Pons (tissue), 1 donor: ENCODE measurements around the gene SRC.

ENCODE experiments used
- DNase-seq: peaks from one replicate; pipeline ENCODE4 v3.0.0-alpha.2; 2016; ENCODE audit warnings: low spot score

SRC gene

DNA sequence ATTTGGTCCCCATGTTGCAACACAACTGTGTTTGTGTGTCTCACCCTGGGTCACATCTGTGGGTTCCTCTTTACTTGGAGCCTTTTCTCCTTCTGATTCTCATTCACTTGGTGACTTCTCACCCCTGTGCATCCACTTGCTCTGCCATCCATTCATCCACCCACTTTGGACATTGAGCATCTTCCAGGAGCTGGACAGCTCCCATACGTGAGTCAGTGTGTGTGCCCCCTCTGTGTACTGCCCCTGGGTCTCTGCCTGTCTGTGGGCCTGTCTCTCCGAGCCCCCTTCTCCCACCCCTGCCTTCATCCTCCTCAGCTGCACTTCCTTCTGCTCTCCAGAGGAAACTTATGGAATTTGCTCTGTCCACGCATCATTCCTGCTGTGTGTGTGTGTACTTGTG lies 107.3 kb downstream of the SRC start:
- DNase-seq = no peak

DNA sequence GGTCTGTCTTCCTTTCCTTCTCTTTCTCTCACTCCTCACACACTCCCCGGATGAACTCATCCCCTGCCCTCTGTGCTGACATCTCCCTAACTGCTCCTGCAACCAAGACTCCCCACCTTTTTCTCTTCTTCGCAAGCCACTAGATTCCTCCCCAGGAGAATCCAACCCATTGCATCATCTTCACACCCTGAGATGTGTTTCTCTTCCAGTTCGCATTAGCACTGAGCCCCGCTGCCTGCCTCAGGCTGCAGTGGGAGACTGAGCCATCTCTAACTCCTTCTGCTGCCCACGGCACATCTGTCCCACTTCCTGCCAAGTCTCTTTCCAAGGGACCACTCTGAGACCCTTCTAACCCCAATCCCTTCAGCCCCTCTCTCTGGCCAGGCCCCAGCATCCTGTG lies 107.9 kb downstream of the SRC start:
- DNase-seq = no peak

DNA sequence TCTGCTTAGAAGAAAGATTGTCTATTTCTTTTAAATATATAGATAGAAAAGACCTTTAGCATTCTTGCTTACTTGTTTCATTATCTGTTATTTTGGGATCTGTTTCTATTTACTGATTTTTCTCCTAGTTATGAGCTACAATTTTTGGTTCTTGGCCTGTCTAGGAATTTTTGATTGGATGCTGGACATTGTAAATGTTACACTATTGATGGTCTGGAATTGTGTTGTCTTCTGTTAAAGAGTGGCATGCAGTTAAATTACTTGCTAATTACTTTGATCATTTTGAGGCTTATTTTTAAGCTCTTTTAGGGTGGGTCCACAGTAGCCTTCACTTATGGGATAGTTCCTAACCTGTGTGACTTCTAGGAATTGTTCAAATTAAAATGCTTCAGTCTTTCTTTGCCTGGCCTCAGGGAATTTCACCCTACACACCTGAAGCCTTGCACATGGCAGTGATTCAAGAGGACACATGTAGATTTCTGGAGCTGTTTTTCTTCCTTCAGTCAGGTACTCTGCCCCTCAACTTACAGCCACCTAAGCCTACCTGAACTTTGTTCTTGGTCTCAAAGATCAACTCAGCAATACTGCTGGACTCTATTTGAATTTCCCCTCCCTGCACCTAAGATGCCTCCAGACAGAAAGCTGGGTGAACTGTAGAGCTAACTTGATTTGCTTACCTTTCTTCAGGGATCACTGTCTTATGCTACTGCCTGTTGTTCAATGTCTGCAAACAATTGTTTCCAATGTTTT lies 108.9 kb downstream of the SRC start:
- no peak for DNase-seq
